Testis (tissue), 2 donors: ENCODE measurements around the gene ARHGDIB.

Experiments used
- CTCF ChIP-seq, 3 experiments: fragments of 450-650 bp in 2 of 3; fragments of 200-600 bp in 1 of 3; sonication (generic) in 1 of 3; IDR thresholded peaks; one replicate each; pipeline ENCODE4 v1.5.1; 2016 to 2019; ENCODE audit warnings: antibody characterized with exemption in 3 of 3, mild to moderate bottlenecking in 2 of 3, moderate library complexity in 1 of 3
- POLR2A ChIP-seq: fragments of 450-650 bp; IDR thresholded peaks from one replicate; pipeline ENCODE4 v1.6.1; 2017; ENCODE audit warnings: antibody characterized with exemption, mild to moderate bottlenecking, moderate library complexity

GRCh38 chr12:14931791-14932560 is 29.4 kb downstream of the ARHGDIB start:
- TF ChIP-seq CTCF (IDR thresholded peaks at IDR 0.05) (no peak), POLR2A (no peak)
